ENCODE measurements around the gene NTRK3.

The NTRK3 gene

GRCh38 chr15:88208396-88208795 is 48.1 kb downstream of the NTRK3 start (continued):
- no peak for TF ChIP-seq TSHZ2 (CRISPR knock-in tag; IDR thresholded peaks at IDR 0.05)
- TF ChIP-seq TCF4 (CRISPR knock-in tag; IDR thresholded peaks at IDR 0.05; ENCODE audit: borderline replicate concordance), result no peak
- no peak for TF ChIP-seq TOX (CRISPR knock-in tag; IDR thresholded peaks at IDR 0.05; ENCODE audit: borderline replicate concordance)

GRCh38 chr15:88207565-88207964 is 49.0 kb downstream of the NTRK3 start:
- no peak for ATAC-seq

GRCh38 chr15:88204584-88204983 is 52.0 kb downstream of the NTRK3 start:
- TF ChIP-seq ZC3H10 (CRISPR knock-in tag; IDR thresholded peaks at IDR 0.05), result no peak
- TF ChIP-seq CREB5 (CRISPR knock-in tag; IDR thresholded peaks at IDR 0.05; ENCODE audit: low read depth), result no peak
- TF ChIP-seq ZFP30 (CRISPR knock-in tag; IDR thresholded peaks at IDR 0.05), result no peak
- TF ChIP-seq CSRNP3 (CRISPR knock-in tag; IDR thresholded peaks at IDR 0.05), result no peak
- no peak for TF ChIP-seq ZNF70 (CRISPR knock-in tag; IDR thresholded peaks at IDR 0.05)
- TF ChIP-seq ZNF8 (CRISPR knock-in tag; IDR thresholded peaks at IDR 0.05), result no peak
- TF ChIP-seq PPARA (CRISPR knock-in tag; IDR thresholded peaks at IDR 0.05; ENCODE audit: borderline replicate concordance), result no peak
- no peak for TF ChIP-seq RARB (CRISPR knock-in tag; IDR thresholded peaks at IDR 0.05)
- TF ChIP-seq PATZ1 (CRISPR knock-in tag; IDR thresholded peaks at IDR 0.05; ENCODE audit: borderline replicate concordance), result no peak
- TF ChIP-seq ARNTL (CRISPR knock-in tag; IDR thresholded peaks at IDR 0.05; ENCODE audit: borderline replicate concordance, low read depth), result no peak
- TF ChIP-seq GLIS3 (CRISPR knock-in tag; IDR thresholded peaks at IDR 0.05), result no peak
- no peak for TF ChIP-seq TCF4 (CRISPR knock-in tag; IDR thresholded peaks at IDR 0.05; ENCODE audit: borderline replicate concordance)
- no peak for TF ChIP-seq OSR1 (CRISPR knock-in tag; IDR thresholded peaks at IDR 0.05)
- no peak for TF ChIP-seq POU6F1 (CRISPR knock-in tag; IDR thresholded peaks at IDR 0.05; ENCODE audit: borderline replicate concordance, low read depth)
- TF ChIP-seq ISL1 (CRISPR knock-in tag; IDR thresholded peaks at IDR 0.05), result no peak
- no peak for TF ChIP-seq ESRRG (CRISPR knock-in tag; IDR thresholded peaks at IDR 0.05)
- ATAC-seq, result no peak

More at GRCh38 chr15:88207565-88207964, 49.0 kb downstream of the NTRK3 start:
- TF ChIP-seq ESRRG (CRISPR knock-in tag; IDR thresholded peaks at IDR 0.05) (no peak), TCF4 (CRISPR knock-in tag; IDR thresholded peaks at IDR 0.05; ENCODE audit: borderline replicate concordance) (peak; percentile 60; the same call in 1 of the 2 replicates)

- ATAC-seq, result no peak
- TF ChIP-seq ZFP3 (CRISPR knock-in tag; IDR thresholded peaks at IDR 0.05) (no peak), ESRRG (CRISPR knock-in tag; IDR thresholded peaks at IDR 0.05) (no peak), ZNF8 (CRISPR knock-in tag; IDR thresholded peaks at IDR 0.05) (no peak), OSR1 (CRISPR knock-in tag; IDR thresholded peaks at IDR 0.05) (no peak), TCF4 (CRISPR knock-in tag; IDR thresholded peaks at IDR 0.05; ENCODE audit: borderline replicate concordance) (no peak), RARB (CRISPR knock-in tag; IDR thresholded peaks at IDR 0.05) (no peak), PATZ1 (CRISPR knock-in tag; IDR thresholded peaks at IDR 0.05; ENCODE audit: borderline replicate concordance) (no peak), BACH2 (CRISPR knock-in tag; IDR thresholded peaks at IDR 0.05; ENCODE audit: borderline replicate concordance) (no peak)
Measured at GRCh38 chr15:88202231-88202630, 54.3 kb downstream of the NTRK3 start.

Measured in SK-N-SH treated with all-trans-retinoic acid at 6 μM for 48 hours (cell line).